ENCODE results near the gene IFNAR1. TPM values are rescaled to one million over a fixed set of nuclear protein-coding genes. Genes with fewer than 3 reads are reported as not detected.

The IFNAR1 gene
- total and polyA plus RNA-seq, 9 of the 15 experiments (the other 6 are each of a cell fraction or from before 2014, with no cell fraction given), result 8.6 to 31.8 (median 14.8) TPM

DNA sequence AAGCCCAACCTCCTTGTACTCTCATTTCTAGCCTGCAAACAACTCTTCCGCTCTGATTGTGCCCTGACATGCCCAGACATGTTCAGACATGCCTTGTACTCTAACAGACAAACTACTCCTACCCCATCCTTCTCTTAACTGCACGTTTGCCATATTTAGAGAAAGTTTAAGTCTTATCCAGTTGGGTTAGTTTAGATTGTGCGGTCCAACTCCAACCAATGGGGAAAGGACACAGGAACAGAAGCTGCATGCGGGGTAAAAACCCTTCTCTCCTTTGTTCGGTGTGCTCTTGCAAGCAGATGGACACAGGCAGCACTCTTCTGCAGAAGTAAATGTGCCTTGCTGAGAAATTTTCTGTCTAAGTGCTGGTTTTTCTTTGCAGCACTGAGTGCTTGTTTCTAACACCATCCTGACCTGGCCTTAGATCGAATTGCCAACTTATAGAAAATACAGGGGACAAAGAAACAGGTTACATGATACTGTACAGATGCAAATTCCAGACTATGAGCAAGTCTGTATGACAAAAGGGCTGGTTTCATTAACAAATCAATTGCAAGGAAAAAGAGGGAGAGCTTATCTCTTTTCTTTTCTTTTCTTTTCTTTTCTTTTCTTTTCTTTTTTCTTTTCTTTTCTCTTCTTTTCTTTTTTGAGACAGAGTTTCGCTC, 42.7 kb downstream of the IFNAR1 start (continued):
- TF ChIP-seq, protein P1, sequence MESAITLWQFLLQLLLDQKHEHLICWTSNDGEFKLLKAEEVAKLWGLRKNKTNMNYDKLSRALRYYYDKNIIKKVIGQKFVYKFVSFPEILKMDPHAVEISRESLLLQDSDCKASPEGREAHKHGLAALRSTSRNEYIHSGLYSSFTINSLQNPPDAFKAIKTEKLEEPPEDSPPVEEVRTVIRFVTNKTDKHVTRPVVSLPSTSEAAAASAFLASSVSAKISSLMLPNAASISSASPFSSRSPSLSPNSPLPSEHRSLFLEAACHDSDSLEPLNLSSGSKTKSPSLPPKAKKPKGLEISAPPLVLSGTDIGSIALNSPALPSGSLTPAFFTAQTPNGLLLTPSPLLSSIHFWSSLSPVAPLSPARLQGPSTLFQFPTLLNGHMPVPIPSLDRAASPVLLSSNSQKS (CRISPR knock-in tag; IDR thresholded peaks at IDR 0.05), result no peak
- TF ChIP-seq GTF2A2 (tag; IDR thresholded peaks at IDR 0.05), result no peak
- 0 out of 2 replicates have a peak, but pooled peaks have one; percentile 14 for TF ChIP-seq MTA3 (IDR thresholded peaks at IDR 0.05; ENCODE audit: borderline replicate concordance)
- no peak for TF ChIP-seq KHSRP (IDR thresholded peaks at IDR 0.05)
- no peak for TF ChIP-seq ZNF311 (CRISPR knock-in tag; IDR thresholded peaks at IDR 0.05)
- TF ChIP-seq TRIM24 (IDR thresholded peaks at IDR 0.05), result peak; percentile 45 to 62
- TF ChIP-seq, protein P2, sequence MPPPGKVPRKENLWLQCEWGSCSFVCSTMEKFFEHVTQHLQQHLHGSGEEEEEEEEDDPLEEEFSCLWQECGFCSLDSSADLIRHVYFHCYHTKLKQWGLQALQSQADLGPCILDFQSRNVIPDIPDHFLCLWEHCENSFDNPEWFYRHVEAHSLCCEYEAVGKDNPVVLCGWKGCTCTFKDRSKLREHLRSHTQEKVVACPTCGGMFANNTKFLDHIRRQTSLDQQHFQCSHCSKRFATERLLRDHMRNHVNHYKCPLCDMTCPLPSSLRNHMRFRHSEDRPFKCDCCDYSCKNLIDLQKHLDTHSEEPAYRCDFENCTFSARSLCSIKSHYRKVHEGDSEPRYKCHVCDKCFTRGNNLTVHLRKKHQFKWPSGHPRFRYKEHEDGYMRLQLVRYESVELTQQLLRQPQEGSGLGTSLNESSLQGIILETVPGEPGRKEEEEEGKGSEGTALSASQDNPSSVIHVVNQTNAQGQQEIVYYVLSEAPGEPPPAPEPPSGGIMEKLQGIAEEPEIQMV (tag; conservative IDR thresholded peaks at IDR 0.05; ENCODE audit: low read depth), result no peak
- peak; percentile 98 for TF ChIP-seq TRIM28 (IDR thresholded peaks at IDR 0.05)
- TF ChIP-seq, protein P3, sequence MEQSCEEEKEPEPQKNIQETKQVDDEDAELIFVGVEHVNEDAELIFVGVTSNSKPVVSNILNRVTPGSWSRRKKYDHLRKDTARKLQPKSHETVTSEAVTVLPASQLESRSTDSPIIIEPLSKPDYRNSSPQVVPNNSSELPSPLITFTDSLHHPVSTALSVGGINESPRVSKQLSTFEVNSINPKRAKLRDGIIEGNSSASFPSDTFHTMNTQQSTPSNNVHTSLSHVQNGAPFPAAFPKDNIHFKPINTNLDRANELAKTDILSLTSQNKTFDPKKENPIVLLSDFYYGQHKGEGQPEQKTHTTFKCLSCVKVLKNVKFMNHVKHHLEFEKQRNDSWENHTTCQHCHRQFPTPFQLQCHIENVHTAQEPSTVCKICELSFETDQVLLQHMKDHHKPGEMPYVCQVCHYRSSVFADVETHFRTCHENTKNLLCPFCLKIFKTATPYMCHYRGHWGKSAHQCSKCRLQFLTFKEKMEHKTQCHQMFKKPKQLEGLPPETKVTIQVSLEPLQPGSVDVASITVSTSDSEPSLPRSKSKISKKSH (CRISPR knock-in tag; IDR thresholded peaks at IDR 0.05), result 0 out of 2 replicates have a peak, but pooled peaks have one; percentile 44
- TF ChIP-seq MYNN (IDR thresholded peaks at IDR 0.05), result no peak
- TF ChIP-seq MYNN (CRISPR knock-in tag; IDR thresholded peaks at IDR 0.05), result no peak
- TF ChIP-seq NR2C2 (CRISPR knock-in tag; IDR thresholded peaks at IDR 0.05), result no peak
- no peak for TF ChIP-seq NR2C2 (tag; IDR thresholded peaks at IDR 0.05)
- peak; percentile 86 for TF ChIP-seq ZNF512 (tag; IDR thresholded peaks at IDR 0.05)
- no peak for TF ChIP-seq EP300 (IDR thresholded peaks at IDR 0.05; ENCODE audit: low read length)
- TF ChIP-seq DMBX1 (CRISPR knock-in tag; IDR thresholded peaks at IDR 0.05; ENCODE audit: borderline replicate concordance), result no peak
- peak; percentile 92 for TF ChIP-seq ZNF561 (CRISPR knock-in tag; conservative IDR thresholded peaks at IDR 0.05)
- no peak for TF ChIP-seq CHCHD3 (CRISPR knock-in tag; IDR thresholded peaks at IDR 0.05)
- TF ChIP-seq ZNF444 (CRISPR knock-in tag; IDR thresholded peaks at IDR 0.05), result no peak
- TF ChIP-seq, protein P4, sequence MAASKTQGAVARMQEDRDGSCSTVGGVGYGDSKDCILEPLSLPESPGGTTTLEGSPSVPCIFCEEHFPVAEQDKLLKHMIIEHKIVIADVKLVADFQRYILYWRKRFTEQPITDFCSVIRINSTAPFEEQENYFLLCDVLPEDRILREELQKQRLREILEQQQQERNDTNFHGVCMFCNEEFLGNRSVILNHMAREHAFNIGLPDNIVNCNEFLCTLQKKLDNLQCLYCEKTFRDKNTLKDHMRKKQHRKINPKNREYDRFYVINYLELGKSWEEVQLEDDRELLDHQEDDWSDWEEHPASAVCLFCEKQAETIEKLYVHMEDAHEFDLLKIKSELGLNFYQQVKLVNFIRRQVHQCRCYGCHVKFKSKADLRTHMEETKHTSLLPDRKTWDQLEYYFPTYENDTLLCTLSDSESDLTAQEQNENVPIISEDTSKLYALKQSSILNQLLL (CRISPR knock-in tag; IDR thresholded peaks at IDR 0.05; ENCODE audit: borderline replicate concordance), result no peak
- no peak for TF ChIP-seq LEF1 (IDR thresholded peaks at IDR 0.05)
- no peak for TF ChIP-seq NCOA1 (IDR thresholded peaks at IDR 0.05; ENCODE audit: low read depth)
